SK-MEL-5 (cell line): Measurements from ENCODE around the gene NOS1AP. TPM values are rescaled to one million over a fixed set of nuclear protein-coding genes. Genes with fewer than 3 reads are reported as not detected.
"Not testable (repeated sequence)": the region's sequence is repeated elsewhere in the genome, so short reads cannot be mapped to it uniquely, and the experiment has no call there.

ENCODE experiments used
- DNase-seq: peaks from one replicate; pipeline ENCODE4 v3.0.0-alpha.2; 2016; ENCODE audit warnings: low read depth, low spot score
- in situ Hi-C: cut with HindIII; loops from 2 replicates; pipeline ENCODE4 v1.10.0; 2016; ENCODE audit warnings: low sequenced_read_pairs, high pct_unique_total_duplicates, low pct_unique_long_range_greater_than_20kb
- total RNA-seq: library from RNA; depleted of rRNA; stranded (reverse); fragments of >200 nt; shearing (Covaris generic); gene quantifications from 2 replicates; pipeline ENCODE4 v1.2.3, GENCODE V29; 2014

The NOS1AP gene
- total RNA-seq, 1 experiment from 2014 or later = 0.29 TPM

- in situ Hi-C loops = no loop called here
- DNase-seq = no peak
Observed at GRCh38 chr1:162079030-162079429, 9.5 kb downstream of the NOS1AP start.

DNA sequence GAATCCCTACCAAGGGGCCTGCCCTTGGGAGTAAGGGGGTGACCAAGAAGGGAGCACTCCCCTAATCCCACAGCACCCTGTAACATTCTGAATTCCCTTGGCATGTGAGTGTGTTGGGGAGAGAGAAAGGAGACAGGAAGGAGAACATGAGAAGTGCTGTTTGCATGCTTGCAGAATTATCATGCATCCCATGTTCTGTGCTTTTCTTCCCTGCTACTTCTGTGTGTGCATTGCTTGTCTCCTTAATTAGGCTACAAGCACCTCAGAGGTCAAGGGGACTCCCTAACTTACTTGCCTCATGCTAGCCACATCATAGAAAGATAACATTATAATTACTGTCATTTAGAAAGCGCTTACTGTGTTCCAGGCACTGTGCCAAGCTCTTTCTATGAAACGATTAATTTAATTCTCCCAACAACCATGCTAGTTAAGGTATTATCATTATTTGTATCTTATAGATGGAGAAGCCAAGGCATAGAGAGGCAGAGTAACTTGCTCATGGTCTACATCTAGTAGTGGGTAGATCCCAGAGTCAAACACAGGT lies 11.1 kb downstream of the NOS1AP start:
- DNase-seq = no peak
- in situ Hi-C loops = no loop called here

- in situ Hi-C loops = no loop called here
- DNase-seq = peak; percentile 95
Observed at GRCh38 chr1:162081316-162081715, 11.8 kb downstream of the NOS1AP start.

GRCh38 chr1:162082080-162082479 lies 12.6 kb downstream of the NOS1AP start:
- DNase-seq, in situ Hi-C loops: not testable (repeated sequence)

DNA sequence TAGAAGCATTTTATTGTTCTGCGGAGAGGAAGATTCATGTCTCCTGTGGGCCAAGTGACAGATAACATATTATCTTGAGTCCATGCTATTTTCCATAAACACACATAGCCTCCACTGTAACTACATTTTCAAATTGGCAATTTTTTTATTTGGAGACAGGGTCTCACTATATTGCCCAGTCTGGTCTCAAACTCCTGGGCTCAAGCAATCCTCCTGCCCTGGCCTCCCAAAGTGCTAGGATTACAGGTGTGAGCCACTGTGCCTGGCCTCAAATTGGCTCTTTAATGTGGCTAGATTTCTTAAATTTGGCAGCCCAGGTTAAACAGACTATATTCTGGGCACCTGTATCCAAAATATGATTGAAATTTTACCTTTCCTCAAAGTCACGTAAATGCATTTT lies 13.8 kb downstream of the NOS1AP start:
- in situ Hi-C loops = no loop called here

GRCh38 chr1:162085991-162086390 lies 16.5 kb downstream of the NOS1AP start:
- no peak for DNase-seq
- in situ Hi-C loops = no loop called here

More for the DNA sequence above, 13.8 kb downstream of the NOS1AP start:
- DNase-seq = no peak

GRCh38 chr1:162087111-162087510 lies 17.6 kb downstream of the NOS1AP start:
- in situ Hi-C loops = no loop called here
- no peak for DNase-seq

GRCh38 chr1:162087574-162087973 lies 18.1 kb downstream of the NOS1AP start:
- DNase-seq = no peak
- in situ Hi-C loops = no loop called here

DNA sequence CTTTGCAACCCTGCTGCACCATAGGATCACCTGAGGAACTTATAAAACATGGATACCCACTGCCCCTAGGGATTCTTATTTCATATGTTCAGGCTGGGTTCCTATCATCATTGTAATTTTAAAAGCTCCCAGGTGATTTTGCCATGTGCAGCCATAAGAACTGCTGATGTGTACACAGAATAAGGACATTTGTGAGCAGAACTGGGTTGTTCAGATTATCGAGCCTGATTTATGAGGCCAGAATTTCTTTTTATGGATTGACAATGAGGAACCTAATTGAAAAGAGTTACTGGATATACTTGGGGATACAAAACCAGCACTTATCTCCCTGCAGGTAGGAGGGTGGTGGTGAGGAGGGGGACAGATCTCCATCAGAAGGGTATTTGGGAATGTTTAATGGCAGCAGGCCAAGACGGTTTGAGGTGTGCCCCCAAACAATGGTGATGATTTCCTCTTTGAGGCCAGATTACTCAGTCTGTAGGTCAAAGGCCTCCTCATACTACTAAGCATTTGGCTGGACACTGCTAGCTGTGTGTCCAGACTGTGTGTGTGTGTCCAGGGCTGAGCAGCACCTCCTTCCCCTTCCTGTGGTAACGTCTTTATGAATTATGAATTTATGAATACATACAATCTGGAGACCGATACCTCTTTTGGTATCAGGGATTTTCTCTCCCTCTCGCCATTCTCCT lies 18.9 kb downstream of the NOS1AP start:
- no peak for DNase-seq
- in situ Hi-C loops = no loop called here

GRCh38 chr1:162089748-162090147 lies 20.3 kb downstream of the NOS1AP start:
- DNase-seq = no peak
- in situ Hi-C loops = no loop called here

DNA sequence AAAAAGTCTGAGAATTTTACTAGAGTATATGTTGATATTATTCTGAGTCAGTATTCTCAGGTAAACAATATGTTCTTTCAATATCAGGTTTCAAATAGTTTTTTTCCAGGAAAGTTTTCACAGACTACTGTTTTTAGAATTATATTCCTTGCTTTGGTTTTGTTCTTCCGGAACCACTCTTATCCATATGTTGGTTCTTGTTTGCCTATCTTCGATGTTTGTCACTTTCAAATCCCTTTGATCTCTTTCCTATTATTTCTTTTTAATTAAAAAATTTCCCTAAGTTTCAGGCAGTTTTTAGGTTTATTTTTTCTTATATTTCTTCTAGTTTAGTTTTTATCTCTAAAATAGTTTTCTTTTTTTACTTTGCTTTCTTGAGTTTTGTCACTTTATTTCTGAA lies 20.9 kb downstream of the NOS1AP start:
- in situ Hi-C loops = no loop called here
- DNase-seq = no peak

GRCh38 chr1:162091681-162092524 lies 22.4 kb downstream of the NOS1AP start:
- peak; percentile 82 for DNase-seq
- in situ Hi-C loops = no loop called here

DNA sequence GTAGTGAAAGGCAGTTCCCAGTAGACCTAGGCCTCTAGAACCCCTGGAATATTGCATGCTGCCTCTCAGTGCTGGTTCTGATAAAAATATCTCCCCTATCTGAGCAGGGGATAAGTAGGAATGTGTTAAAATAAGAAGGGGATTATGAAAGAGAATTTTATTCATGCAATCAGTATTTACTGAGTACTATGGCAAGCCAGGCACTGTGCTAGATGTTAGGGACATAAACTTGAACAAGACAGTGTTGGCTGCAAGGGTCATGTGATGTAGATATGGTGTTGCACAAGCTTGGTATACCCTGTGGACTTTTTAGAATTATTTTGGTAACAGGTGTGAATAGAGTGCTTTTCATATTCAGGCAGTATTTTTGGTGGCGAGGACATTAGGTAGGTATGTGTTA lies 23.6 kb downstream of the NOS1AP start:
- in situ Hi-C loops = no loop called here
- no peak for DNase-seq

DNA sequence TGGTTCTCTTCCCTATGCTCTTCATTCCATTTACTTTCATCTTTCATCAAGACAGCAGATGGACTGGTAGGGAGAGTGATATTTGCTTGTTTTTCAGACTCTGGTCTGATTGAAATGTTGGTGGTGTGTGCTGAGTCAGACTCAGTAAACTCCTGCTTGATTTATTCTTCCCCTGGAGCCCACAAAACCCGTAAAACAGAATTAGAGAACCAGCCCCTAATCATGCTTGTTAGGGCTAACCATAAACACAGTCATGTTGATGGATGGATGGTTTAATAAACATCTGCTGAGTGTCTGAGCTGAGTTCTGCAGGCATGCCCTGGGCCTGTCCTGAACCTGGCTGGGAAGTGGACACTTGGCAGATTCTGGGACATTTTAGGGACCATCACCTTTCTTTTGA lies 24.8 kb downstream of the NOS1AP start:
- in situ Hi-C loops = no loop called here
- DNase-seq = no peak

GRCh38 chr1:162094723-162095122 lies 25.2 kb downstream of the NOS1AP start:
- in situ Hi-C loops = no loop called here
- no peak for DNase-seq

- DNase-seq = peak; percentile 85
- in situ Hi-C loops = no loop called here
Observed at GRCh38 chr1:162107911-162108310, 38.4 kb downstream of the NOS1AP start.

GRCh38 chr1:162108426-162108825 lies 38.9 kb downstream of the NOS1AP start:
- DNase-seq = no peak
- in situ Hi-C loops = no loop called here

GRCh38 chr1:162110910-162111309 lies 41.4 kb downstream of the NOS1AP start:
- in situ Hi-C loops = no loop called here
- DNase-seq = no peak

DNA sequence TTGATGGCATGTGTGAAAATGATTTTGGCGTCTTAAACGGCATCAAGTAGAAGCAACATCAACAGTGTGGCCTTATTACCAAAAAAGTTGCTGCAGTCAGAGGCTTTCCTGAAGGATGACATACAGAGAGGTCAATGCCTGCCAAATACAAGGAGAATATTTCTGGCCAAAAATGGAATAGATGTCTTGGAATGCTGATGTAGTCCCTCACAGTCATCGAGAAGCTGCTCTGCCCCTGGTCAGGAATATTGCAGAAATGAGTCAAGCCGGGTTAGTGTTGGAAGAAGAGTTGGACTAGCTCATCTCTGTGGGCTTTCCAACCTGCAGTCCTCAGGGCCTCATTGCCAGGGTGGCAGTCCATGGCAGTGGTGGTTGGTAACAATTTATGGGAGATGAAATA lies 42.1 kb downstream of the NOS1AP start:
- in situ Hi-C loops = no loop called here
- no peak for DNase-seq
